SK-N-SH (cell line): ENCODE measurements around the gene PIGL. TPM values are rescaled to one million over a fixed set of nuclear protein-coding genes. Genes with fewer than 3 reads are reported as not detected.

ENCODE experiments used
- CTCF ChIA-PET: fragments of 300-600, 350-600 bp; formaldehyde crosslinking; extraction: SDS; loops from one replicate; lab custom pipeline; 2021; lab: Yijun Ruan, JAX
- POLR2A ChIA-PET: fragments of 350-600 bp; sonication (Branson Sonifier 250); formaldehyde crosslinking; extraction: SDS; loops from one replicate; lab custom pipeline; 2020; ENCODE audit warnings: antibody characterized with exemption, inconsistent platforms; lab: Yijun Ruan, JAX
- DNase-seq: peaks from one replicate; pipeline ENCODE4 v3.0.0; 2012
- H2AFZ ChIP-seq: fragments of 200-600 bp; sonication (generic); 2 replicates; pipeline ENCODE4 v1.8.1; 2016; ENCODE audit warnings: antibody characterized with exemption, mild to moderate bottlenecking, low read depth
- H3F3A ChIP-seq: fragments of 200-600 bp; sonication (generic); replicated peaks from 2 replicates; pipeline ENCODE3; 2016; ENCODE audit warnings: antibody characterized with exemption, mild to moderate bottlenecking; ENCODE audit not compliant: insufficient read depth
- H3K27ac ChIP-seq, 2 experiments: fragments of 200-500 bp in 1 of 2; fragments of 200-600 bp in 1 of 2; sonication (Bioruptor generic) in 1 of 2; sonication (generic), shearing (Covaris generic) in 1 of 2; 2 replicates each; pipeline versions ENCODE4 v1.5.1 to v1.6.1; 2014 to 2016; ENCODE audit warnings: low read depth in 2 of 2, inconsistent platforms in 1 of 2, low read length in 1 of 2, mild to moderate bottlenecking in 1 of 2, mixed read lengths in 1 of 2
- H3K27me3 ChIP-seq: fragments of 200-600 bp; sonication (generic), shearing (Covaris generic); 2 replicates; pipeline ENCODE4 v1.6.1; 2016; ENCODE audit warnings: mixed run types; ENCODE audit not compliant: insufficient read depth
- H3K36me3 ChIP-seq, 2 experiments: fragments of 200-500 bp in 1 of 2; fragments of 200-600 bp in 1 of 2; sonication (Bioruptor generic) in 1 of 2; sonication (generic) in 1 of 2; replicated peaks in 1 of 2; 2 replicates each; pipeline versions ENCODE3 to v1.5.1; 2014 to 2016; ENCODE audit warnings: low read length in 1 of 2, mild to moderate bottlenecking in 1 of 2; ENCODE audit not compliant: insufficient read depth in 2 of 2, control insufficient read depth in 1 of 2
- H3K4me1 ChIP-seq, 2 experiments: fragments of 200-500 bp in 1 of 2; fragments of 200-600 bp in 1 of 2; sonication (Bioruptor generic) in 1 of 2; sonication (generic), shearing (Covaris generic) in 1 of 2; 2 replicates each; pipeline versions ENCODE4 v1.5.1 to v1.6.1; 2014 to 2016; ENCODE audit warnings: low read depth in 1 of 2, low read length in 1 of 2, mixed run types in 1 of 2; ENCODE audit not compliant: insufficient read depth in 2 of 2, control insufficient read depth in 1 of 2
- H3K4me2 ChIP-seq: fragments of 200-600 bp; sonication (generic), shearing (Covaris generic); 2 replicates; pipeline ENCODE4 v1.6.1; 2017; ENCODE audit warnings: mixed run types
- H3K4me3 ChIP-seq, 2 experiments: fragments of 200-500 bp in 1 of 2; fragments of 200-600 bp in 1 of 2; sonication (Bioruptor generic) in 1 of 2; sonication (generic), shearing (Covaris generic) in 1 of 2; 2 replicates each; pipeline versions ENCODE4 v1.5.1 to v1.8.1; 2014 to 2016; ENCODE audit warnings: low read depth in 2 of 2, inconsistent platforms in 1 of 2, low read length in 1 of 2, mild to moderate bottlenecking in 1 of 2, mixed read lengths in 1 of 2, moderate library complexity in 1 of 2
- H3K79me2 ChIP-seq: fragments of 200-600 bp; sonication (generic); 2 replicates; pipeline ENCODE4 v1.8.1; 2017; ENCODE audit warnings: mild to moderate bottlenecking; ENCODE audit not compliant: insufficient read depth
- H3K9ac ChIP-seq: fragments of 200-600 bp; sonication (generic); 2 replicates; pipeline ENCODE4 v1.6.1; 2017; ENCODE audit warnings: mixed run types
- H3K9me2 ChIP-seq: fragments of 200-600 bp; sonication (generic); 2 replicates; pipeline ENCODE4 v1.6.1; 2017; ENCODE audit warnings: mixed run types
- H3K9me3 ChIP-seq: fragments of 200-600 bp; sonication (generic); 2 replicates; pipeline ENCODE4 v1.6.1; 2017; ENCODE audit warnings: mixed run types, mild to moderate bottlenecking, moderate library complexity
- H4K20me1 ChIP-seq: fragments of 200-600 bp; sonication (generic); 2 replicates; pipeline ENCODE4 v1.6.1; 2017; ENCODE audit warnings: mild to moderate bottlenecking, mixed run types; ENCODE audit not compliant: insufficient read depth
- CHD2 ChIP-seq: fragments of 150-350 bp; IDR thresholded peaks from 2 replicates; pipeline ENCODE4 v1.6.1; 2018; ENCODE audit warnings: low read length; ENCODE audit not compliant: partially characterized antibody
- ELF1 ChIP-seq: IDR thresholded peaks from 2 replicates; pipeline ENCODE4 v1.4.0; 2012
- EP300 ChIP-seq, 2 experiments: IDR thresholded peaks; 2 replicates each; pipeline versions ENCODE4 v1.4.0 to v1.6.1; 2012; ENCODE audit warnings: borderline replicate concordance in 1 of 2, low read depth in 1 of 2, low read length in 1 of 2
- EZH2phosphoT487 ChIP-seq: fragments of 200-600 bp; sonication (generic); IDR thresholded peaks from 2 replicates; pipeline ENCODE4 v1.6.1; 2017; ENCODE audit warnings: low read depth, mixed run types, mild to moderate bottlenecking, antibody characterized with exemption, moderate library complexity, borderline replicate concordance
- FOXJ3 ChIP-seq: sonication (generic); formaldehyde crosslinking; IDR thresholded peaks from 2 replicates; pipeline ENCODE4 v1.5.1; 2020; ENCODE audit warnings: mild to moderate bottlenecking, missing genetic modification reagents
- FOXM1 ChIP-seq: IDR thresholded peaks from 2 replicates; pipeline ENCODE4 v1.4.0; 2012; ENCODE audit warnings: low read depth, mild to moderate bottlenecking
- MXI1 ChIP-seq: IDR thresholded peaks from 2 replicates; pipeline ENCODE4 v1.6.1; 2012; ENCODE audit warnings: mild to moderate bottlenecking, low read depth, low read length, improper control_type of control experiment
- NRF1 ChIP-seq: IDR thresholded peaks from 2 replicates; pipeline ENCODE4 v1.6.1; 2012; ENCODE audit warnings: low read depth, mild to moderate bottlenecking, low read length
- PBX3 ChIP-seq: IDR thresholded peaks from 2 replicates; pipeline ENCODE4; 2012
- POLR2AphosphoS5 ChIP-seq: IDR thresholded peaks from 2 replicates; pipeline ENCODE4 v1.6.1; 2012; ENCODE audit warnings: low read depth, low read length
- RAD21 ChIP-seq: IDR thresholded peaks from 2 replicates; pipeline ENCODE4 v1.6.1; 2012; ENCODE audit warnings: mild to moderate bottlenecking, low read length
- REST ChIP-seq: IDR thresholded peaks from 2 replicates; pipeline ENCODE4 v1.6.1; 2012; ENCODE audit warnings: mild to moderate bottlenecking, low read depth, low read length, moderate library complexity
- RXRA ChIP-seq: IDR thresholded peaks from 2 replicates; pipeline ENCODE4 v1.4.0; 2012; ENCODE audit warnings: low read depth, mild to moderate bottlenecking, borderline replicate concordance
- SIN3A ChIP-seq: IDR thresholded peaks from 2 replicates; pipeline ENCODE4 v1.6.1; 2012; ENCODE audit warnings: low read depth, mild to moderate bottlenecking, low read length, moderate library complexity, borderline replicate concordance
- TCF12 ChIP-seq: IDR thresholded peaks from 2 replicates; pipeline ENCODE4 v1.4.0; 2012
- USF2 ChIP-seq: fragments of 150-350 bp; IDR thresholded peaks from 2 replicates; pipeline ENCODE4 v1.6.1; 2017; ENCODE audit warnings: antibody characterized with exemption, low read length, low read depth, borderline replicate concordance
- YY1 ChIP-seq: IDR thresholded peaks from 2 replicates; pipeline ENCODE4 v1.4.0; 2012; ENCODE audit warnings: low read depth, mild to moderate bottlenecking
- WGBS: methylation state at CpG from one replicate; pipeline ENCODE4 v1.1.6; 2017; ENCODE audit warnings: low lambda C conversion rate; 5-methylcytosine and 5-hydroxymethylcytosine counted together
- polyA plus RNA-seq, 3 experiments: library from polyadenylated mRNA; depleted of rRNA; stranded (reverse); fragments of >200 nt; gene quantifications; 2 replicates each; pipeline ENCODE4 v1.2.3, GENCODE V29; 2012
- TF ChIP-seq, protein P1 (sequence below): IDR thresholded peaks from 2 replicates; pipeline ENCODE4 v1.4.0; 2012; ENCODE audit warnings: low read depth, borderline replicate concordance
- TF ChIP-seq, protein P2 (sequence below): fragments of 150-350 bp; IDR thresholded peaks from 2 replicates; pipeline ENCODE4 v1.6.1; 2016; ENCODE audit warnings: mild to moderate bottlenecking, low read depth, low read length

PIGL gene
- polyA plus RNA-seq, 1 of the 3 experiments (the other 2 are of a cell fraction), result 34.0 TPM

GRCh38 chr17:16181581-16181980, 35.4 kb upstream of the PIGL start:
- peaks cover 14 to 66% of the 10 kb centered on the region in 2 experiments for H3K36me3 ChIP-seq
- peaks cover 12% of the 10 kb centered on the region for H3F3A ChIP-seq
- H3K4me3 ChIP-seq, result no peak overlapping the region
- H3K9me3 ChIP-seq, result peaks cover 5% of the 10 kb centered on the region
- H3K79me2 ChIP-seq, result peaks cover 98% of the 10 kb centered on the region
- H4K20me1 ChIP-seq, result peaks cover 4% of the 10 kb centered on the region; the same call in 1 of the 2 replicates
- POLR2A ChIA-PET, result no interaction called here
- DNase-seq, result no peak
- H3K4me2 ChIP-seq, result no peak overlapping the region
- H3K4me1 ChIP-seq, result no peaks in the 10 kb centered on the region
- no peaks in the 10 kb centered on the region for H3K27me3 ChIP-seq
- no peaks in the 10 kb centered on the region for H3K9me2 ChIP-seq
- no peak overlapping the region for H3K9ac ChIP-seq
- TF ChIP-seq, protein P1, sequence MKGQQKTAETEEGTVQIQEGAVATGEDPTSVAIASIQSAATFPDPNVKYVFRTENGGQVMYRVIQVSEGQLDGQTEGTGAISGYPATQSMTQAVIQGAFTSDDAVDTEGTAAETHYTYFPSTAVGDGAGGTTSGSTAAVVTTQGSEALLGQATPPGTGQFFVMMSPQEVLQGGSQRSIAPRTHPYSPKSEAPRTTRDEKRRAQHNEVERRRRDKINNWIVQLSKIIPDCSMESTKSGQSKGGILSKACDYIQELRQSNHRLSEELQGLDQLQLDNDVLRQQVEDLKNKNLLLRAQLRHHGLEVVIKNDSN, result no peak
- TF ChIP-seq CHD2, result no peak
- TF ChIP-seq FOXM1, result no peak
- TF ChIP-seq FOXJ3 (CRISPR knock-in tag), result no peak
- TF ChIP-seq USF2, result no peak
- TF ChIP-seq NRF1, result no peak
- no peak for TF ChIP-seq RXRA
- TF ChIP-seq RAD21, result no peak
- TF ChIP-seq, protein P2, sequence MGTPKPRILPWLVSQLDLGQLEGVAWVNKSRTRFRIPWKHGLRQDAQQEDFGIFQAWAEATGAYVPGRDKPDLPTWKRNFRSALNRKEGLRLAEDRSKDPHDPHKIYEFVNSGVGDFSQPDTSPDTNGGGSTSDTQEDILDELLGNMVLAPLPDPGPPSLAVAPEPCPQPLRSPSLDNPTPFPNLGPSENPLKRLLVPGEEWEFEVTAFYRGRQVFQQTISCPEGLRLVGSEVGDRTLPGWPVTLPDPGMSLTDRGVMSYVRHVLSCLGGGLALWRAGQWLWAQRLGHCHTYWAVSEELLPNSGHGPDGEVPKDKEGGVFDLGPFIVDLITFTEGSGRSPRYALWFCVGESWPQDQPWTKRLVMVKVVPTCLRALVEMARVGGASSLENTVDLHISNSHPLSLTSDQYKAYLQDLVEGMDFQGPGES, result no peak
- TF ChIP-seq POLR2AphosphoS5, result no peak
- TF ChIP-seq MXI1, result no peak
- no peak for TF ChIP-seq EZH2phosphoT487
- TF ChIP-seq REST, result no peak
- TF ChIP-seq TCF12, result no peak
- no peak for TF ChIP-seq YY1
- no peak for TF ChIP-seq EP300 (IDR thresholded peaks at IDR 0.05; ENCODE audit: borderline replicate concordance in 1 of 2, low read depth in 1 of 2, low read length in 1 of 2)
- no peak for TF ChIP-seq PBX3
- no peak for TF ChIP-seq SIN3A
- TF ChIP-seq ELF1, result no peak
- WGBS, result 98% methylated on average over 1 of the region's 1 CpG
- CTCF ChIA-PET, result no interaction called here
- H2AFZ ChIP-seq, result no peak overlapping the region
- no peak overlapping the region for H3K27ac ChIP-seq
